CD14-positive monocyte (primary cell): ENCODE results near the gene SECISBP2L. TPM values are rescaled to one million over a fixed set of nuclear protein-coding genes. Genes with fewer than 3 reads are reported as not detected.

Experiments used
- DNase-seq, 3 donors: peaks; one replicate each; pipeline ENCODE4 v3.0.0-alpha.2; 2011 to 2022
- H2AFZ ChIP-seq: 2 replicates; pipeline ENCODE4 v1.6.0; 2012; ENCODE audit warnings: mild to moderate bottlenecking, low read depth, low read length, inconsistent platforms; ENCODE audit not compliant: insufficient read depth, poor library complexity, severe bottlenecking
- H3K27ac ChIP-seq, 2 donors: 1 replicate in 1 of 2; 2 replicates in 1 of 2; pipeline ENCODE4 v1.5.1; 2012 to 2013; ENCODE audit warnings: low read length in 2 of 2, control low read depth in 1 of 2, inconsistent platforms in 1 of 2, low read depth in 1 of 2, mild to moderate bottlenecking in 1 of 2
- H3K27me3 ChIP-seq, 2 donors: one replicate each; pipeline versions ENCODE4 v1.6.0 to v1.6.1; 2011 to 2013; ENCODE audit warnings: low read length in 2 of 2; ENCODE audit not compliant: control insufficient read depth in 2 of 2, insufficient read depth in 2 of 2
- H3K36me3 ChIP-seq, 2 donors: replicated peaks in 1 of 2; 1 replicate in 1 of 2; 2 replicates in 1 of 2; pipeline versions ENCODE4 v1.5.1 to v1.6.1; 2012 to 2013; ENCODE audit warnings: low read length in 2 of 2, control low read depth in 1 of 2, inconsistent platforms in 1 of 2, mild to moderate bottlenecking in 1 of 2; ENCODE audit not compliant: insufficient read depth in 2 of 2, control insufficient read depth in 1 of 2
- H3K4me1 ChIP-seq, 2 donors: 1 replicate in 1 of 2; 2 replicates in 1 of 2; pipeline versions ENCODE4 v1.5.1 to v1.6.1; 2012 to 2013; ENCODE audit warnings: low read length in 2 of 2, control low read depth in 1 of 2, inconsistent platforms in 1 of 2, mild to moderate bottlenecking in 1 of 2, moderate library complexity in 1 of 2; ENCODE audit not compliant: insufficient read depth in 2 of 2, control insufficient read depth in 1 of 2
- H3K4me2 ChIP-seq: replicated peaks from 2 replicates; pipeline ENCODE3; 2012; ENCODE audit warnings: low read length, moderate library complexity, mild to moderate bottlenecking; ENCODE audit not compliant: poor library complexity, severe bottlenecking; ENCODE audit errors: extremely low read depth
- H3K4me3 ChIP-seq, 3 experiments: fragments of 200-600 bp in 1 of 3; sonication (generic) in 1 of 3; replicated peaks in 1 of 3; 1 replicate in 2 of 3; 2 replicates in 1 of 3; pipeline ENCODE4 v1.5.1; 2011 to 2013; ENCODE audit warnings: low read length in 3 of 3, mild to moderate bottlenecking in 3 of 3, control low read depth in 2 of 3, low read depth in 2 of 3, inconsistent platforms in 1 of 3, moderate library complexity in 1 of 3
- H3K79me2 ChIP-seq: 2 replicates; pipeline ENCODE4 v1.6.0; 2012; ENCODE audit warnings: mild to moderate bottlenecking, control low read depth, inconsistent platforms, low read length, moderate library complexity; ENCODE audit not compliant: insufficient read depth
- H3K9ac ChIP-seq: 2 replicates; pipeline ENCODE4 v1.6.0; 2017; ENCODE audit warnings: low read length, mild to moderate bottlenecking; ENCODE audit not compliant: insufficient read depth, poor library complexity, severe bottlenecking
- H3K9me3 ChIP-seq, 2 donors: replicated peaks in 1 of 2; 1 replicate in 1 of 2; 2 replicates in 1 of 2; pipeline versions ENCODE4 v1.5.1 to v1.6.1; 2012 to 2013; ENCODE audit warnings: low read length in 2 of 2, control low read depth in 1 of 2; ENCODE audit not compliant: control insufficient read depth in 1 of 2, insufficient read depth in 1 of 2
- H4K20me1 ChIP-seq: 2 replicates; pipeline ENCODE4 v1.6.0; 2012; ENCODE audit warnings: mild to moderate bottlenecking, low read length, control low read depth, moderate library complexity; ENCODE audit not compliant: insufficient read depth
- H3K27ac Mint-ChIP-seq, 7 donors: one replicate each; pipeline ENCODE4 v1.8.0; 2020; ENCODE audit warnings: mild to moderate bottlenecking in 7 of 7, mixed read lengths in 7 of 7, moderate library complexity in 6 of 7, inconsistent platforms in 2 of 7
- H3K27me3 Mint-ChIP-seq, 3 donors: one replicate each; pipeline ENCODE4 v1.8.0; 2021 to 2022; ENCODE audit warnings: low read depth in 3 of 3, mild to moderate bottlenecking in 3 of 3, mixed read lengths in 3 of 3, moderate library complexity in 3 of 3, inconsistent platforms in 1 of 3
- H3K36me3 Mint-ChIP-seq, 2 donors: one replicate each; pipeline ENCODE4 v1.8.0; 2020; ENCODE audit warnings: mixed read lengths in 2 of 2, inconsistent platforms in 1 of 2, mild to moderate bottlenecking in 1 of 2
- H3K4me1 Mint-ChIP-seq: one replicate; pipeline ENCODE4 v1.8.0; 2020; ENCODE audit warnings: mild to moderate bottlenecking, mixed read lengths
- H3K4me3 Mint-ChIP-seq, 2 donors: one replicate each; pipeline ENCODE4 v1.8.0; 2020; ENCODE audit warnings: mild to moderate bottlenecking in 2 of 2, mixed read lengths in 2 of 2, moderate library complexity in 1 of 2
- H3K9me3 Mint-ChIP-seq, 7 donors: one replicate each; pipeline ENCODE4 v1.8.0; 2020 to 2022; ENCODE audit warnings: mixed read lengths in 7 of 7, mild to moderate bottlenecking in 6 of 7, moderate library complexity in 6 of 7, inconsistent platforms in 2 of 7
- CTCF ChIP-seq: fragments of 200-600 bp; IDR thresholded peaks from one replicate; pipeline ENCODE4 v1.8.0; 2022; ENCODE audit warnings: antibody characterized with exemption, mild to moderate bottlenecking
- WGBS: methylation state at CpG from one replicate; pipeline ENCODE4 v1.1.5; 2013; ENCODE audit warnings: missing lambda C conversion rate; ENCODE audit not compliant: insufficient coverage; 5-methylcytosine and 5-hydroxymethylcytosine counted together
- intact Hi-C, 2 donors: fragments of 100-400 bp; cut with micrococcal nuclease; formaldehyde crosslinking; loops; one replicate each; pipeline versions ENCODE4 v1.15.0 to v1.15.1; 2023
- polyA plus RNA-seq, 3 donors: library from polyadenylated mRNA; depleted of rRNA in 1 of 3; unstranded in 2 of 3; stranded (reverse) in 1 of 3; fragments of 300-500 nt in 2 of 3; fragments of >200 nt in 1 of 3; fragmentation: Illumina TruSeq in 2 of 3; gene quantifications; 1 replicate in 2 of 3; 2 replicates in 1 of 3; pipeline ENCODE4 v1.2.3, GENCODE V29; 2012 to 2021

SECISBP2L gene
- polyA plus RNA-seq, 3 donors: 5.0 to 19.8 (median 9.5) TPM

DNA sequence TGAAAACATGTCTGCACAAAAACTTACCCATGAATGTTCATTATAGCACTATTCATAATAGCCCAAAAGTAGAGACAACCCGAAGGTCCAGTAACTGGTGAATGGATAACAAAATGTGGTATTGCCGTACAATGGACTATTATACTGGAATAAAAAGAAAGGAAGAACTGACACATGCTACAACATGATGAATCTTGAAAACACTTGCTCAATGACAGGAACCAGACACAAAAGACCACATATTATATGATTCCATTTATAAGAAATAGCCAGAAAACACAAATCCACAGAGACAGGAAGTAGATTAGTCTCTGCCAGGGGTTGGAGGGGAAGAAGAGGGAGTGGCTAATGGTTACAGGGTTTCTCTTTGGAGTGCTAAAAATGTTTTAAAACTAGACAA is 100.9 kb downstream of the SECISBP2L start:
- TF ChIP-seq CTCF: no peak
- Mint-ChIP-seq H3K4me3 (no peak overlapping the region), H3K4me1 (peaks cover 13% of the 10 kb centered on the region), H3K27ac (peak overlapping the region in 2 of 7 donors; percentile 22 to 57), H3K36me3 (no peaks in the 10 kb centered on the region), H3K9me3 (peaks cover 0 to 6% (median 0%) of the 10 kb centered on the region in 7 donors), H3K27me3 (peaks cover 1 to 4% (median 3%) of the 10 kb centered on the region in 3 donors)
- Histone ChIP-seq H3K9me3 (no peaks in the 10 kb centered on the region), H3K27me3 (no peaks in the 10 kb centered on the region), H4K20me1 (no peaks in the 10 kb centered on the region), H3K36me3 (no peaks in the 10 kb centered on the region), H3K4me2 (no peak overlapping the region), H3K79me2 (no peaks in the 10 kb centered on the region), H3K4me1 (peaks cover 6 to 12% of the 10 kb centered on the region in 2 donors), H2AFZ (no peak overlapping the region), H3K9ac (no peak overlapping the region), H3K4me3 (no peak overlapping the region), H3K27ac (no peak overlapping the region)
- DNase-seq: no peak
- intact Hi-C loops: no loop called here
- WGBS: no CpG with 5 or more reads among the region's 2 CpGs

- Mint-ChIP-seq H3K36me3 (no peaks in the 10 kb centered on the region), H3K9me3 (peaks cover 0 to 6% (median 0%) of the 10 kb centered on the region in 7 donors), H3K27ac (no peak overlapping the region), H3K27me3 (peaks cover 0 to 5% (median 3%) of the 10 kb centered on the region in 3 donors), H3K4me1 (peaks cover 13% of the 10 kb centered on the region), H3K4me3 (no peak overlapping the region)
- Histone ChIP-seq H3K9me3 (no peaks in the 10 kb centered on the region), H3K79me2 (no peaks in the 10 kb centered on the region), H2AFZ (no peak overlapping the region), H3K27me3 (no peaks in the 10 kb centered on the region), H3K36me3 (no peaks in the 10 kb centered on the region), H3K4me1 (peaks cover 6 to 12% of the 10 kb centered on the region in 2 donors), H3K4me2 (no peak overlapping the region), H3K9ac (no peak overlapping the region), H3K4me3 (no peak overlapping the region), H4K20me1 (no peaks in the 10 kb centered on the region), H3K27ac (no peak overlapping the region)
- intact Hi-C loops: no loop called here
- TF ChIP-seq CTCF: no peak
- no peak for DNase-seq
- 94% methylated on average over 3 of the region's 5 CpGs for WGBS
Observed at GRCh38 chr15:48941904-48942303, 104.3 kb downstream of the SECISBP2L start.
